Activated CD4-positive, CD25-positive, alpha-beta regulatory T cell treated with anti-CD3 and anti-CD28 coated beads, Interleukin-2, amount 50 U/mL, for 16 hours (primary cell): ENCODE data around the gene KIF21B.
A peak's percentile ranks its signal among the peaks of the same experiment; 100 is the strongest.

Experiments
- DNase-seq: peaks from one replicate; pipeline ENCODE4 v3.0.0-alpha.2; 2020; ENCODE audit warnings: low read depth, low spot score

Gene KIF21B

GRCh38 chr1:201000391-201000790, 23.1 kb downstream of the KIF21B start:
- no peak for DNase-seq

- DNase-seq, result no peak
These were observed 23.8 kb downstream of the KIF21B start for GRCh38 chr1:200999667-201000066.

GRCh38 chr1:200998323-200998722, 25.2 kb downstream of the KIF21B start:
- DNase-seq, result no peak

- DNase-seq, result no peak
These were observed 31.0 kb downstream of the KIF21B start for GRCh38 chr1:200992382-200993048.

- no peak for DNase-seq
These were observed 32.4 kb downstream of the KIF21B start for GRCh38 chr1:200991097-200991614.

- DNase-seq, result no peak
These were observed 33.4 kb downstream of the KIF21B start for GRCh38 chr1:200990114-200990513.

GRCh38 chr1:200989337-200989736, 34.2 kb downstream of the KIF21B start:
- no peak for DNase-seq

- no peak for DNase-seq
These were observed 34.8 kb downstream of the KIF21B start for GRCh38 chr1:200988693-200989092.

GRCh38 chr1:200985481-200985880, 38.0 kb downstream of the KIF21B start:
- no peak for DNase-seq

- no peak for DNase-seq
These were observed 40.4 kb downstream of the KIF21B start for GRCh38 chr1:200983035-200983561.

- DNase-seq, result no peak
These were observed 41.2 kb downstream of the KIF21B start for GRCh38 chr1:200982071-200982945.

- no peak for DNase-seq
These were observed 42.2 kb downstream of the KIF21B start for GRCh38 chr1:200981278-200981677.

- no peak for DNase-seq
These were observed 42.6 kb downstream of the KIF21B start for GRCh38 chr1:200980873-200981272.

- DNase-seq, result no peak
These were observed 43.1 kb downstream of the KIF21B start for GRCh38 chr1:200980452-200980772.

- peak; percentile 25 for DNase-seq
These were observed 43.7 kb downstream of the KIF21B start for GRCh38 chr1:200979574-200980451.

- no peak for DNase-seq
These were observed 46.3 kb downstream of the KIF21B start for GRCh38 chr1:200977071-200977754.

GRCh38 chr1:200976634-200977033, 46.9 kb downstream of the KIF21B start:
- DNase-seq, result no peak

GRCh38 chr1:200975458-200975857, 48.1 kb downstream of the KIF21B start:
- no peak for DNase-seq

GRCh38 chr1:200974711-200975110, 48.8 kb downstream of the KIF21B start:
- no peak for DNase-seq

GRCh38 chr1:200973937-200974657, 49.4 kb downstream of the KIF21B start:
- no peak for DNase-seq
